NCI-H510A (cell line): ENCODE measurements around the gene ZFP37.
A peak's percentile ranks its signal among the peaks of the same experiment; 100 is the strongest.
"Not testable (repeated sequence)": the region's sequence is repeated elsewhere in the genome, so short reads cannot be mapped to it uniquely, and the experiment has no call there.

Experiments
- DNase-seq: peaks from one replicate; lab custom pipeline; 2025; lab: John Stamatoyannopoulos, UW

ZFP37 gene

GRCh38 chr9:113056191-113057106 is at the start of gene ZFP37:
ZFP37 (minus strand) TSS chr9:113056724; CDS start chr9:113056688, 36 bp downstream.
- DNase-seq = peak; percentile 89

GRCh38 chr9:113105345-113105744 is 48.8 kb upstream of the ZFP37 start:
- DNase-seq = not testable (repeated sequence)

GRCh38 chr9:113095561-113095960 is 39.0 kb upstream of the ZFP37 start:
- DNase-seq = no peak

GRCh38 chr9:113089924-113090323 is 33.4 kb upstream of the ZFP37 start:
- DNase-seq = not testable (repeated sequence)

- not testable (repeated sequence) for DNase-seq
Measured at GRCh38 chr9:113089143-113089505, 32.6 kb upstream of the ZFP37 start.

- peak; percentile 17 for DNase-seq
Measured at GRCh38 chr9:113088456-113089142, 32.1 kb upstream of the ZFP37 start.

- not testable (repeated sequence) for DNase-seq
Measured at GRCh38 chr9:113062932-113063310, 6.4 kb upstream of the ZFP37 start.

- DNase-seq = not testable (repeated sequence)
Measured at GRCh38 chr9:113062256-113062931, 5.9 kb upstream of the ZFP37 start.

- peak; percentile 12 for DNase-seq
Measured at GRCh38 chr9:113061072-113061850, 4.7 kb upstream of the ZFP37 start.

- DNase-seq = not testable (repeated sequence)
Measured at GRCh38 chr9:113059581-113060284, 3.2 kb upstream of the ZFP37 start.

GRCh38 chr9:113057193-113057592 is 669 bp upstream of the ZFP37 start:
- no peak for DNase-seq

- no peak for DNase-seq
Measured at GRCh38 chr9:113042884-113043657, 13.5 kb downstream of the ZFP37 start.

GRCh38 chr9:113026200-113026599 is 30.3 kb downstream of the ZFP37 start:
- no peak for DNase-seq

GRCh38 chr9:113018247-113018646 is 38.3 kb downstream of the ZFP37 start:
- DNase-seq = no peak

- no peak for DNase-seq
Measured at GRCh38 chr9:113012492-113012891, 44.0 kb downstream of the ZFP37 start.

GRCh38 chr9:113011911-113012381 is 44.6 kb downstream of the ZFP37 start, which contains the start of gene ZNF883:
ZNF883 (minus strand) TSS chr9:113012192.
- peak; percentile 30 for DNase-seq

GRCh38 chr9:113005777-113006176 is 50.7 kb downstream of the ZFP37 start:
- no peak for DNase-seq

GRCh38 chr9:112997236-112997941 is 59.1 kb downstream of the ZFP37 start:
- DNase-seq = no peak
